ENCODE data around the gene NKAIN1. TPM values are rescaled to one million over a fixed set of nuclear protein-coding genes. Genes with fewer than 3 reads are reported as not detected.

Gene NKAIN1
- total and polyA plus RNA-seq, 4 experiments from 2014 or later: not detected

DNA sequence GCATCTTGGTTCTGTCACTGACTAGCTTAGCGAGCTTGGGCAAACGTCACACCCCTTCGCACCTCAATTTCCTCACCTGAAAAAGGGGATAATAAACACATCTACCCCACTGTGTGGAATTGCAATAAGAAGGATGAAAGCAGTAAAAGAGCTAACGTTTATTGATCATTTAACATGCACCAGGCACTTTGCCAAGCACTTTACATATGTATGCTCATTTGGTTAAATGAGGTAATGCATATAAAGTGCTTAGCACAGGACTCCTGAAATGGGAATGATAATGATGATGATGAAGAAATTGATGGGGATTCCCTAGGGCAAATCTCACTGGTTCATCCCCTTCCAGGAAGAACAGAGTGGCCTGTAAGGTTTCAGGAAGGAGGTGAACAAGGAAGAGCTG, 4.8 kb downstream of the NKAIN1 start:
- Histone ChIP-seq H3K36me3 (ENCODE audit: insufficient read depth, low read length) (no peaks in the 10 kb centered on the region), H3K9me3 (ENCODE audit: control insufficient read depth in 1 of 2, low read length in 2 of 2) (no peaks in the 10 kb centered on the region), H3K4me1 (ENCODE audit: insufficient read depth, low read length) (no peaks in the 10 kb centered on the region), H3K27me3 (ENCODE audit: insufficient read depth, low read length) (peaks cover 17% of the 10 kb centered on the region), H3K4me3 (ENCODE audit: low read length in 2 of 2) (no peak overlapping the region), H3K27ac (ENCODE audit: low read depth, low read length) (no peak overlapping the region)
- ChIA-PET CTCF (ENCODE audit: partially characterized antibody) (no interaction called here), POLR2A (ENCODE audit: partially characterized antibody) (no interaction called here)
- H3K4me3 Mint-ChIP-seq: no peak overlapping the region
- intact Hi-C loops (cut with micrococcal nuclease): no loop called here
- no peaks in the 10 kb centered on the region for H3K36me3 Mint-ChIP-seq
- peaks cover 28 to 39% of the 10 kb centered on the region in 2 donors for H3K27me3 Mint-ChIP-seq
- H3K9me3 Mint-ChIP-seq: peaks cover 0 to 3% (median 0%) of the 10 kb centered on the region in 8 donors
- H3K4me1 Mint-ChIP-seq: peaks cover 3 to 13% (median 7%) of the 10 kb centered on the region in 4 donors
- no peak for DNase-seq
- no peak overlapping the region for H3K27ac Mint-ChIP-seq

DNA sequence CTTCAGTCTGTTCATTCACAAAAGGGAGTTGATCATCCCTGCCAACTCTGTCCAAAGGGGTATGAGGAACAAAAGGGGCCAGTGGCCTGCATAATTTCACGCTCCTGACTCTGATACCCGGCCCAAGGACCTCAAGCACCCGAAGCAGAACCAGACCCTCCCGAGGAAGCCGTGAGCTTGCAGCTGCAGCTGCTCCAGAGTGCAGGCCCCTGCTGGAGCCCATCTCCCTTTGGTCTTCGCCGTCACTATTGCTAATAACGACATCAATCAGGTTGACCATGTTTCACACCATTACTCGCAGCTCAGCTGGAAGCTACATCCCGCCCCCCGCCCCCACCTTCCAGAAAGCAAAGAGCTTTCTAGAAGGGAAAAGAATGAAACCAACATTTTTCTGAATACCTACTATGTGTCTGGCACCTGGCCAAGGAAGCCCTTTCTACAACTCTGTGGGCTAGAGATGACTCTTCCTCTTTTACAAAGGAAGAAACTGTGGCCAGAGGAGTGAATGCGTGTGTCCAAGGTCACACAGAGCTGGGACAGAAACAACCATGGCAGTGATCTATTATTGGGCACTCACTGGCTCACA, 5.5 kb downstream of the NKAIN1 start:
- POLR2A ChIA-PET (ENCODE audit: partially characterized antibody): no interaction called here
- CTCF ChIA-PET (ENCODE audit: partially characterized antibody): no interaction called here
- Histone ChIP-seq H3K36me3 (ENCODE audit: insufficient read depth, low read length) (no peaks in the 10 kb centered on the region), H3K27ac (ENCODE audit: low read depth, low read length) (no peak overlapping the region), H3K4me1 (ENCODE audit: insufficient read depth, low read length) (no peaks in the 10 kb centered on the region), H3K4me3 (ENCODE audit: low read length in 2 of 2) (no peak overlapping the region), H3K27me3 (ENCODE audit: insufficient read depth, low read length) (peaks cover 16% of the 10 kb centered on the region), H3K9me3 (ENCODE audit: control insufficient read depth in 1 of 2, low read length in 2 of 2) (no peaks in the 10 kb centered on the region)
- Mint-ChIP-seq H3K9me3 (peaks cover 0 to 3% (median 0%) of the 10 kb centered on the region in 8 donors), H3K27me3 (peaks cover 28 to 39% of the 10 kb centered on the region in 2 donors), H3K4me3 (no peak overlapping the region), H3K36me3 (no peaks in the 10 kb centered on the region), H3K27ac (no peak overlapping the region), H3K4me1 (peaks cover 3 to 13% (median 7%) of the 10 kb centered on the region in 4 donors)
- intact Hi-C loops (cut with micrococcal nuclease): no loop called here
- no peak for DNase-seq

DNA sequence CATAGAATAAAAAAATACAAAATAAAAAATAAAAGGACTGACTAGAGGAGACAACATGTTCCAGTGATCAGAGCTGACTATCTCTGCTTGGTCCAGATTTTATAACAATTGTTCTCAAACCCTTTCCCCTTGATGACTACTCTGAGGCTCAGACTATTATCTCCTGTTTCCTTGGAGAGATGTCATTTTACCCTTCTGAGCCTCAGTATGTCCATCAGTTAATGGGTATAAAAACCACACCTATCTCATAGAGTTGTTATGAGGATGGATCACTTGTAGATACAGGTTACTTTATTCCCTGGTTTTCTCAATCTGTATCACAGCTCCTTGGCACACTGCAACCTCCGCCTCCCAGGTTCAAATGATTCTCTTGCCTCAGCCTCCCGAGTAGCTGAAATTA, 7.0 kb downstream of the NKAIN1 start:
- H3K4me1 Mint-ChIP-seq: no peaks in the 10 kb centered on the region
- intact Hi-C loops (cut with micrococcal nuclease): no loop called here
- H3K27ac Mint-ChIP-seq: no peak overlapping the region
- H3K4me3 ChIP-seq (ENCODE audit: low read length in 2 of 2): no peak overlapping the region
- H3K36me3 ChIP-seq (ENCODE audit: insufficient read depth, low read length): no peaks in the 10 kb centered on the region
- no peak overlapping the region for H3K27ac ChIP-seq (ENCODE audit: low read depth, low read length)
- peaks cover 0 to 1% (median 0%) of the 10 kb centered on the region in 8 donors for H3K9me3 Mint-ChIP-seq
- POLR2A ChIA-PET (ENCODE audit: partially characterized antibody): no interaction called here
- H3K27me3 Mint-ChIP-seq: peaks cover 17 to 25% of the 10 kb centered on the region in 2 donors
- H3K36me3 Mint-ChIP-seq: no peaks in the 10 kb centered on the region
- no peak for DNase-seq
- H3K27me3 ChIP-seq (ENCODE audit: insufficient read depth, low read length): peaks cover 4% of the 10 kb centered on the region
- no peak overlapping the region for H3K4me3 Mint-ChIP-seq
- no peaks in the 10 kb centered on the region for H3K9me3 ChIP-seq (ENCODE audit: control insufficient read depth in 1 of 2, low read length in 2 of 2)
- H3K4me1 ChIP-seq (ENCODE audit: insufficient read depth, low read length): no peaks in the 10 kb centered on the region
- CTCF ChIA-PET (ENCODE audit: partially characterized antibody): no interaction called here

DNA sequence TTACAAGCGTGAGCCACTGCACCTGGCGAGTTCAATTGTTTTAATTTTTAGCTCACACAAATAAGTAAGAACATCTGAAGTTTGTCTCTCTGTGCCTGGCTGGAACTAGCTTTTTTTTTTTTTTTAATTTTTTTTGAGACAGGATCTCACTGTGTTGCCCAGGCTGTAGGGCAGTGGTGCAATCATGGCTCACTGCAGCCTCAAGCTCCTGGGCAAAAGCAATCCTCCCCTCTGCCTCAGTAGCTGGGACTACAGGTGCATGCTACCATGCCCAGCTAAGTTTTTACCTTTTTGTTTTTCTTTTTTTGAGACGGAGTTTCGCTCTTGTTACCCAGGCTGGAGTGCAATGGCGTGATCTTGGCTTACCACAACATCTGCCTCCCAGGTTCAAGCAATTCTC, 7.9 kb downstream of the NKAIN1 start:
- no peaks in the 10 kb centered on the region for H3K36me3 Mint-ChIP-seq
- H3K27me3 Mint-ChIP-seq: peaks cover 10 to 27% of the 10 kb centered on the region in 2 donors
- peaks cover 0 to 1% (median 0%) of the 10 kb centered on the region in 8 donors for H3K9me3 Mint-ChIP-seq
- Histone ChIP-seq H3K4me3 (ENCODE audit: low read length in 2 of 2) (no peak overlapping the region), H3K27ac (ENCODE audit: low read depth, low read length) (no peak overlapping the region), H3K36me3 (ENCODE audit: insufficient read depth, low read length) (no peaks in the 10 kb centered on the region), H3K4me1 (ENCODE audit: insufficient read depth, low read length) (no peaks in the 10 kb centered on the region), H3K27me3 (ENCODE audit: insufficient read depth, low read length) (peaks cover 4% of the 10 kb centered on the region), H3K9me3 (ENCODE audit: control insufficient read depth in 1 of 2, low read length in 2 of 2) (no peaks in the 10 kb centered on the region)
- DNase-seq: no peak
- no peak overlapping the region for H3K27ac Mint-ChIP-seq
- intact Hi-C loops (cut with micrococcal nuclease): no loop called here
- no peak overlapping the region for H3K4me3 Mint-ChIP-seq
- no peaks in the 10 kb centered on the region for H3K4me1 Mint-ChIP-seq
- ChIA-PET POLR2A (ENCODE audit: partially characterized antibody) (no interaction called here), CTCF (ENCODE audit: partially characterized antibody) (no interaction called here)

DNA sequence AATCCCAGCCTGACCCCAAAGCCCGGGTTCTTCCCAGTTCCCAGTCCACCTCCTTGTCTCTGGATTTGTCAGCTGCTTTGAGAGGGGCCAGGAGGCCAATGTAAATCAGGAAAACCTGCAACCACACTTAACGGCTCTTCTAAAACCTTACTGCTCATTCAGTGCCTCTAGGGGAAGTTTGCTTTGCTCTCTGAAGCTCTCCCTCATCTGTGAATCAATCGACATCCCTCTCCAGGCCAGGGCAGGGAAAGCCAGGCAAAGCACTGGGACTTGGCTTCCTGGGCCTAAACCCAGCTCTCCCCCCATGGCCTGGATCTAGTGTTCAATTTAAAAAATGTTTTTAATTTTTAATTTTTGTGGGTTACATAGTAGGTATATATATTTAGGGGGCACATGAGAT, 9.3 kb downstream of the NKAIN1 start:
- intact Hi-C loops (cut with micrococcal nuclease): no loop called here
- peak overlapping the region in 1 of 7 donors; percentile 18 for H3K27ac Mint-ChIP-seq
- H3K4me1 ChIP-seq (ENCODE audit: insufficient read depth, low read length): no peaks in the 10 kb centered on the region
- DNase-seq: no peak
- no peaks in the 10 kb centered on the region for H3K4me1 Mint-ChIP-seq
- ChIA-PET POLR2A (ENCODE audit: partially characterized antibody) (no interaction called here), CTCF (ENCODE audit: partially characterized antibody) (no interaction called here)
- H3K4me3 ChIP-seq (ENCODE audit: low read length in 2 of 2): no peak overlapping the region
- peaks cover 11 to 19% of the 10 kb centered on the region in 2 donors for H3K27me3 Mint-ChIP-seq
- no peaks in the 10 kb centered on the region for H3K27me3 ChIP-seq (ENCODE audit: insufficient read depth, low read length)
- H3K9me3 Mint-ChIP-seq: no peaks in the 10 kb centered on the region
- H3K36me3 ChIP-seq (ENCODE audit: insufficient read depth, low read length): no peaks in the 10 kb centered on the region
- H3K4me3 Mint-ChIP-seq: no peak overlapping the region
- no peaks in the 10 kb centered on the region for H3K36me3 Mint-ChIP-seq
- no peaks in the 10 kb centered on the region for H3K9me3 ChIP-seq (ENCODE audit: control insufficient read depth in 1 of 2, low read length in 2 of 2)
- H3K27ac ChIP-seq (ENCODE audit: low read depth, low read length): no peak overlapping the region

DNA sequence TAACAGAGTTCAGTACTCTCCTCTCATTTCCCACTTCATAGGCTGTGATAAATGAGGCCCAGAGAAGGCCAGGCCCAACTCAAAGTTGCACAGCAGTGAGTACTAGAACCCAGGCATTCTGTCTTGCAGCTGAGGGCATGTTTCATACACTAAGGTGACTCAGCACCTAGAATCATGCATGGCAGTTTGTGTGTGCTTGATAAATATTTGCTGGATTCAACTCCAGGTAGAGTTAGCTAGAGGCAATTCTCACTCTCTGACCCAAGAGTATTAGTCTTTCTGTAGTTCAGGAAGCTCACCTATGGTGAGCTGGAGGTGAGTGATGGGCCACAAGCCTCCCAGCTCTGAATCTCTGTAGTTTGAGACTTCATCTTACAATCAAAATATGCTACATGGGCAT, 10.7 kb downstream of the NKAIN1 start:
- Mint-ChIP-seq H3K9me3 (no peaks in the 10 kb centered on the region), H3K27me3 (peaks cover 5 to 8% of the 10 kb centered on the region in 2 donors), H3K36me3 (no peaks in the 10 kb centered on the region), H3K4me3 (no peak overlapping the region), H3K4me1 (no peaks in the 10 kb centered on the region), H3K27ac (no peak overlapping the region)
- Histone ChIP-seq H3K4me1 (ENCODE audit: insufficient read depth, low read length) (no peaks in the 10 kb centered on the region), H3K27me3 (ENCODE audit: insufficient read depth, low read length) (no peaks in the 10 kb centered on the region), H3K36me3 (ENCODE audit: insufficient read depth, low read length) (no peaks in the 10 kb centered on the region), H3K4me3 (ENCODE audit: low read length in 2 of 2) (no peak overlapping the region), H3K9me3 (ENCODE audit: control insufficient read depth in 1 of 2, low read length in 2 of 2) (no peaks in the 10 kb centered on the region), H3K27ac (ENCODE audit: low read depth, low read length) (no peak overlapping the region)
- CTCF ChIA-PET (ENCODE audit: partially characterized antibody): interaction anchor here (0.9 kb wide), 1 partner anchor 193 kb away, joined by 4 read pairs; no protein-coding TSS in a partner anchor
- POLR2A ChIA-PET (ENCODE audit: partially characterized antibody): no interaction called here
- DNase-seq: no peak
- intact Hi-C loops (cut with micrococcal nuclease): no loop called here

DNA sequence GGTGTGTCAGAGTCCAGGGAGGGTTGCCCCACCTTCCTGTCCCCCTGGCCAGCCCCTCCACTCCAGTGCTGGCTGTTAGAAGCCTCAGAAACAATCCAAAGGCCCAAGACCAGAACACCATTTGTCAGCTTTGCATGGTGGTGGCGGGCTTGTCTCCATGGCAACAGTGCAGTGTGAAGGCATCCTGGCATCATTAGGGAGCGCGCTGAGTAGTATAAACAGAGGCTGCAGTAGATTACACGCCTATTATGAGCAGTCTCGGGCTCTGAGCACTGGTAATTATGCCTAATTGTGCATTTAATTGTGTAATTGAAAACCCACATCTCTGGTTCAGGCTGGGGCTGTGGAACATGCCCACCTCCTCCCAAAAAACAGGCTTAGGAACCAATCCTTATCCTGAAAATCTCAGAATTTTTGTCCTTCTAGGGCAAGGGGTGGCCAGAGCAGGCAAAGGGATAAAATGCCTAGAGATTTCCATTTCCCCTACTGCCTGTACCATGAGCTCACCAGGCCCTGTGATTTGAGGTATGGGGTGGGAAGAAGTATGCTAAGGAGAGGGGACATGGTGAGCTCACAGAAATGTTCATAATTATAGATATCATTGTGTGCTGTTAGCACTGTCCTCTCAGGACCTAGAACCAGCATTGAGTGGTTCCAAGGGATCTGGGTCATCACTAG, 11.7 kb downstream of the NKAIN1 start:
- no peak for DNase-seq
- Mint-ChIP-seq H3K4me3 (no peak overlapping the region), H3K36me3 (no peaks in the 10 kb centered on the region), H3K27me3 (peaks cover 4 to 5% of the 10 kb centered on the region in 2 donors), H3K27ac (no peak overlapping the region), H3K4me1 (no peaks in the 10 kb centered on the region), H3K9me3 (peaks cover 0 to 2% (median 0%) of the 10 kb centered on the region in 8 donors)
- no peaks in the 10 kb centered on the region for H3K27me3 ChIP-seq (ENCODE audit: insufficient read depth, low read length)
- no peak overlapping the region for H3K4me3 ChIP-seq (ENCODE audit: low read length in 2 of 2)
- intact Hi-C loops (cut with micrococcal nuclease): no loop called here
- CTCF ChIA-PET (ENCODE audit: partially characterized antibody): no interaction called here
- no peaks in the 10 kb centered on the region for H3K9me3 ChIP-seq (ENCODE audit: control insufficient read depth in 1 of 2, low read length in 2 of 2)
- no peaks in the 10 kb centered on the region for H3K36me3 ChIP-seq (ENCODE audit: insufficient read depth, low read length)
- H3K27ac ChIP-seq (ENCODE audit: low read depth, low read length): no peak overlapping the region
- POLR2A ChIA-PET (ENCODE audit: partially characterized antibody): no interaction called here
- no peaks in the 10 kb centered on the region for H3K4me1 ChIP-seq (ENCODE audit: insufficient read depth, low read length)

Measured in CD4-positive, alpha-beta memory T cell (primary cell).